LNCaP clone FGC (cell line): ENCODE data around the gene RUSF1.

Source experiments
- DNase-seq: peaks from one replicate; pipeline ENCODE4 v3.0.0-alpha.2; 2011; ENCODE audit warnings: low read depth
- H3K4me3 ChIP-seq: 2 replicates; pipeline ENCODE4 v1.5.1; 2011; ENCODE audit warnings: mild to moderate bottlenecking, low read depth, low read length, control low read depth
- CTCF ChIP-seq: IDR thresholded peaks from 2 replicates; pipeline ENCODE4 v1.5.1; 2012; ENCODE audit warnings: mild to moderate bottlenecking; ENCODE audit not compliant: control insufficient read depth, insufficient read depth; ENCODE audit errors: extremely low read depth

RUSF1 gene

GRCh38 chr16:31532896-31533295 is 24.7 kb upstream of the RUSF1 start:
- TF ChIP-seq CTCF = no peak
- no peak for DNase-seq
- no peak overlapping the region for H3K4me3 ChIP-seq

- H3K4me3 ChIP-seq = no peak overlapping the region
- no peak for DNase-seq
- no peak for TF ChIP-seq CTCF
Observed at GRCh38 chr16:31532120-31532519, 23.9 kb upstream of the RUSF1 start.

GRCh38 chr16:31531096-31531495 is 22.9 kb upstream of the RUSF1 start:
- DNase-seq = no peak
- H3K4me3 ChIP-seq = no peak overlapping the region
- no peak for TF ChIP-seq CTCF

- no peak for DNase-seq
- H3K4me3 ChIP-seq = no peak overlapping the region
- no peak for TF ChIP-seq CTCF
Observed at GRCh38 chr16:31530405-31530804, 22.2 kb upstream of the RUSF1 start.

- H3K4me3 ChIP-seq = no peak overlapping the region
- TF ChIP-seq CTCF = no peak
- DNase-seq = no peak
Observed at GRCh38 chr16:31529937-31530312, 21.7 kb upstream of the RUSF1 start.

GRCh38 chr16:31529108-31529936 is 21.1 kb upstream of the RUSF1 start:
- H3K4me3 ChIP-seq = no peak overlapping the region
- TF ChIP-seq CTCF = no peak
- DNase-seq = no peak
